ENCODE measurements around the gene CD14.

DNA sequence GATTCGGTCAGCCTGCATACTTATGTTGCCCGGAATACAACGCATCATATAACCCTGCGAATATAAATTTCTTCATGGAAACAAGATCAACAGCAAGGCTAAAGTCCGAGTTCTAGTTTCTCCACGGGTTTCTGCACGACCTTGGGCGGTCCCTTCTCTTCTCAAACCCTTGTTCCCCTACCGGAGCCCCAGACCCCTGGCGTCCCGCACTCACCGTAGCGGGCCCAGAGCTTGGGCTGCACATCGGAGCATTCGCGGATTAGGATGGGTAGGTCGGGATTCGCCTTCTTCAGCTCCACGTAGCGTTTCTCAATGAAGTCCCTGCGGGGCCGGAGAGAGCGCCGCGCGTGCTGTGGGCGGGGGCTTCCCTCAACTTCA, 14.1 kb upstream of the CD14 start:
- TF ChIP-seq, protein P1, sequence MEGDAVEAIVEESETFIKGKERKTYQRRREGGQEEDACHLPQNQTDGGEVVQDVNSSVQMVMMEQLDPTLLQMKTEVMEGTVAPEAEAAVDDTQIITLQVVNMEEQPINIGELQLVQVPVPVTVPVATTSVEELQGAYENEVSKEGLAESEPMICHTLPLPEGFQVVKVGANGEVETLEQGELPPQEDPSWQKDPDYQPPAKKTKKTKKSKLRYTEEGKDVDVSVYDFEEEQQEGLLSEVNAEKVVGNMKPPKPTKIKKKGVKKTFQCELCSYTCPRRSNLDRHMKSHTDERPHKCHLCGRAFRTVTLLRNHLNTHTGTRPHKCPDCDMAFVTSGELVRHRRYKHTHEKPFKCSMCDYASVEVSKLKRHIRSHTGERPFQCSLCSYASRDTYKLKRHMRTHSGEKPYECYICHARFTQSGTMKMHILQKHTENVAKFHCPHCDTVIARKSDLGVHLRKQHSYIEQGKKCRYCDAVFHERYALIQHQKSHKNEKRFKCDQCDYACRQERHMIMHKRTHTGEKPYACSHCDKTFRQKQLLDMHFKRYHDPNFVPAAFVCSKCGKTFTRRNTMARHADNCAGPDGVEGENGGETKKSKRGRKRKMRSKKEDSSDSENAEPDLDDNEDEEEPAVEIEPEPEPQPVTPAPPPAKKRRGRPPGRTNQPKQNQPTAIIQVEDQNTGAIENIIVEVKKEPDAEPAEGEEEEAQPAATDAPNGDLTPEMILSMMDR (IDR thresholded peaks at IDR 0.05; ENCODE audit: insufficient read depth, low read length, poor library complexity, severe bottlenecking) = no peak
- no peak for TF ChIP-seq EZH2phosphoT487 (conservative IDR thresholded peaks at IDR 0.05; ENCODE audit: low read length)
